GM19099 (cell line): ENCODE results near the gene ANKRD30A.

Experiments
- POLR2A ChIP-seq: IDR thresholded peaks from 3 replicates; pipeline ENCODE4 v1.6.1; 2011; ENCODE audit warnings: low read depth; ENCODE audit not compliant: insufficient read length; ENCODE audit errors: extremely low read depth

Gene ANKRD30A

GRCh38 chr10:37263304-37263703 is 137.9 kb downstream of the ANKRD30A start:
- TF ChIP-seq POLR2A: no peak

GRCh38 chr10:37268266-37268665 is 142.9 kb downstream of the ANKRD30A start:
- TF ChIP-seq POLR2A: no peak

GRCh38 chr10:37269554-37270256 is 144.3 kb downstream of the ANKRD30A start:
- no peak for TF ChIP-seq POLR2A

- no peak for TF ChIP-seq POLR2A
Observed at GRCh38 chr10:37275216-37275777, 149.9 kb downstream of the ANKRD30A start.

GRCh38 chr10:37285063-37285462 is 159.7 kb downstream of the ANKRD30A start:
- no peak for TF ChIP-seq POLR2A

DNA sequence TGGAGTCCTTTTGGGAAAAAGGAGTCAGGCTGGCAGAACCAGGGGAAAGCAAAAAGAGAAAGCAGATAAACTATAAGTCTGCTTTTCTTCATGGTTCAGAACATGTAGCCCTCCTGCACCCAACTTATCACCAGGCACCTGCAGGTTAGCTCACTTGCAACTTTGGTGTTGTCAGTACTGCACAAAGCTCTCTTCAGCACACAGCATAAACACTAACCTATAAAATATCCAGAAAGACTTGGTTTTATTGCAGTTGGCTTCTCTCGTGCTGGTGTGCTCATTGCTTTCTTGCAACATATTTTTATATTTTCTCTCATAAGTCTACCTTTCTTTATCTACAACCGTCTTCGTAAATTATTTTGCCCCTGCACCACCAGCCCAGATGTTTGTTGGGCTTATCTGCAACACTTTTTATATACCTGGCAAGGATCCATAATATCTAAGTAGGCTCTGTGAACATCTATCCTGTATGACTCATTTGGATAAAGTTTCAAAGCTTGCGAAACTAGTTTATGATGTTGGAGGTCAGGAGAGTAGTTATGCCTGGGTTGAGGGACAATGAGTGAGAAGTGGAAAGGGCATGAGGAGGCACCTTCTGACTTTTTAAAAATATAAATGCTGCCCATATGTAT is 164.6 kb downstream of the ANKRD30A start:
- no peak for TF ChIP-seq POLR2A

DNA sequence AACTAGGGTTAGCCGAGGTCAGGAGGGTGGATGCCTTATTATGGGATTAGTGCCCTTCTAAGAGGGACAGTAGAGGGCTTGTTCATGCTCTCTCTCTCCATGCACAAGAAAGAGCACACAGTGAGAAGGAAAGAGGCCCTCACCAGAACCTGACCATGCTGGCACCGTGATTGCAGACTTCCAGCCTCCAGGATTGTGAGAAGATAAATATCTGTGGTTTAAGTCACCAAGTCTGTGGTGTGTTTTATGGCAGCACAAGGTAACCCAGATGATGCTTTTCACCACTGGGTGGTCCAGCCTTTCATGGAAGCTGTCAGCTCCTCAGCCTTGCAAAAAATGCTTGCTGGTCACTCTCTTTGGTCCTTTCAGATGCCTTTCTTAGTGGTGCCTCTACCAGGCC is 175.9 kb downstream of the ANKRD30A start:
- no peak for TF ChIP-seq POLR2A

- TF ChIP-seq POLR2A: no peak
Observed at GRCh38 chr10:37304036-37304435, 178.6 kb downstream of the ANKRD30A start.

DNA sequence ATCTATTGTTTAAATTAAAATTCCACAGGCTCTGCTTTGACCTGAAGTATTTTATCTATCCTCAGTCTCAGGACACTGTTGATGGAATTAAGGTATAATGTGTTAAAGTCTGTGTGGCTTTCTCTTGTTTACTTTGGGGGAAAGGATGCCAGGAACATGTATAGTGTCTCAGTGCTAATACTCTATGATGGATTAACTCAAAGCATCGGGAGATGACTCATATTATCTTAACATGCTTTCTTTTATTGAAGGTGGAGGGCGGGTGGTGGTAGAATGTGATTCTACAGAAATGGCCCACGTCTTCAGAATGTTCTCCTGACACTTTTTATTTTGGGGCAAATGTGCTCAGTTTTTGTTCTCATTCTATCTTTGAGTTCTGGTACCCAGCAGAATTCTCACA is 189.0 kb downstream of the ANKRD30A start:
- TF ChIP-seq POLR2A: no peak

DNA sequence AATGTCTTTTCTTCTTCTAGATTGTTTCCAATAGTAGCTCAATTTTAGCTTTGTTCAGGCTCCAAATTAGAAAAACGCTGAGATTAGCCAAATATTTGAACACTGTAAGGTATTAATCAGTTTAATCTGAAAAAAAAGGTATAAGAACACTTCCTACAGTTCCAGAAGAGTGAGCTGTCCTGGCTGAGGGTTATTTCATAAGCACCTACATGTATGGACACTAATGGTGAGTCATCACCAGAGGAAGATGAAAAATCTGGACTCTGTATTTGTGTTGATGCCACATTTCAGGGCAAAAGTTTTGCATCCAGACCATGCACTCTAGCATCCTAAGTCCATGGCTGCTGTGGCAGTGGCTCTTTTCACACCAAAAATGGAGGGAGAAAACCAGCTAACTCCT is 189.5 kb downstream of the ANKRD30A start:
- TF ChIP-seq POLR2A: no peak

DNA sequence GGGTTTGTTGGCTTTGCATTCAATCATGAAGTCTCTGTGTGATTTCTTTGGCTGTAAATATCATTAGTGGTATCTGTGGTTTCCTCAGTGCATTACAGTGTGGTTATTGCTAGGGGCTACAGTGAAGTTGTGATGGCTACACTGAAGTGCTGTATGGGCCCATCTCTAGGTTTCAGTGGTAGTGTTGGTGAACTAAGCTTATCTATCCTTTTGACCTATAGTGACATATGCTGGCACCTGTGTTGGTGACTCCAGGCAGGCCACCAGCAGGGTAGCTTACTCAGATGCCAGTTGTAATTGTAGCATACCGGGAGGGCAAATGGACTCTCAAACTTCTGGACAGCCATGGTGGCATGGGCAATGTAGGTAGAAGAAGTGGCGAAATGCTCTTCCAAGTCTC is 219.0 kb downstream of the ANKRD30A start:
- TF ChIP-seq POLR2A: no peak

GRCh38 chr10:37379991-37380390 is 254.6 kb downstream of the ANKRD30A start:
- no peak for TF ChIP-seq POLR2A

DNA sequence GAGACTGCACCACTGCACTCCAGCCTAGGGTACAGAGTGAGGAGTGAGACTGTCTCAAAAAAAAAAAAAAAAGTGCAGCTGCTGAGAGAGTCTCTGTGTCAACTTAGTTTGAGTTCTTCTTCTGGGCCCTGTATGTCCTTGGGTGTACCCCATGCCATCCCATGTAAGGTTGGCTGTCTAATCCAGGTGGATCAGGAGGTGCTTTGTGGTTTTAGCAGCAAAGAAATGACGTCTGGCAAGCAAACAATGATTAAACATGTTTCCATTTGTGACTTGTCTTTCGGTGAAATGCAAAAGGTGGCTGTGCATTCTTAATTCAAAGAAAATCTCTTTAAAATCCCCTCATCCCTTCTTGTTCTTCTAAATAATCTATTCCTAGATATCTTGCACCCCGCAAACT is 255.9 kb downstream of the ANKRD30A start:
- TF ChIP-seq POLR2A: no peak

- TF ChIP-seq POLR2A: no peak
Observed at GRCh38 chr10:37384923-37385322, 259.5 kb downstream of the ANKRD30A start.

GRCh38 chr10:37390926-37391325 is 265.5 kb downstream of the ANKRD30A start:
- no peak for TF ChIP-seq POLR2A

DNA sequence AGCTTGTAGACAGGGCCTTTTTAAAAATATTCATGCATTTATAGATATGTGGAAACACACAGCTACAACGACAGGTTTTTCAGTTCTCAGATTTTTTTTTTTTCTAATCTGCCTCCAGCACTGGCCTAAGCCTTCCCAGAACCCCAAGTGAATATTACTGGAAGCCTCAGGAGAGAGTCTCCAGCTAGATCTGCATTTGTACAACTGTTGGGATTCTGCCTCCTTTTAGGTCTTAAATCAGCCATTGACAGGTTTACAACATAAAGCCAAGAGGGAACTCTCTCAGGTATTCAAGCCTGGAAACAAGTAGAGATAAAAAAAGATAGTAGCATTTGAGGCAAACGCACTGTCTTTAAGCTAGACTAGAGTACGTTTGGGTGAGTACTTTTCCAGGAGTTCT is 275.8 kb downstream of the ANKRD30A start:
- no peak for TF ChIP-seq POLR2A

DNA sequence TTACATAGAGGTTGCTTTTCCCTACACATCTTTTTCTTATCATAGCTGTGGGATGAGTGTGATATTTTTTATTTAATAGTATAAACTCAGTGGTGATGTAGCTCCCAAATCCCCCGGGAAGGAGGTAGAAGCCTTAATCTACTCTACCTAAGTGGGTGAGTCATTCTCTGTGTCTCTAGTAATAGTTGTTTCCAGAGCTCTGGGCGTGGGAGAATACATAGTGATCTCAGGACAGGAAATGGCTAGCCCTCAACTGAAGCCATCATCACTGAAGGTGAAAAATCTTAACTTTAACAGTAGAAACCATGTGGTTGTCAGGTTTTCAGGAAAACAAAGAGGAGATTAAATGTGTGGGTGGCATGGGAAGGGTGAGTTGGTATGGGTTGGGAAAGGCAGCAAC is 278.4 kb downstream of the ANKRD30A start:
- no peak for TF ChIP-seq POLR2A
